22Rv1 (cell line): Measurements from ENCODE around the gene CAPRIN1.

Source experiments
- H3K27ac ChIP-seq: fragments of 450-650 bp; 2 replicates; pipeline ENCODE4 v1.5.1; 2017
- ZFX ChIP-seq: fragments of 450-650 bp; IDR thresholded peaks from 2 replicates; pipeline ENCODE4 v1.6.1; 2017; ENCODE audit warnings: antibody characterized with exemption, borderline replicate concordance
- TF ChIP-seq, protein P1 (sequence below): fragments of 450-650 bp; IDR thresholded peaks from 2 replicates; pipeline ENCODE4 v1.5.1; 2017; ENCODE audit warnings: mild to moderate bottlenecking

CAPRIN1 gene

DNA sequence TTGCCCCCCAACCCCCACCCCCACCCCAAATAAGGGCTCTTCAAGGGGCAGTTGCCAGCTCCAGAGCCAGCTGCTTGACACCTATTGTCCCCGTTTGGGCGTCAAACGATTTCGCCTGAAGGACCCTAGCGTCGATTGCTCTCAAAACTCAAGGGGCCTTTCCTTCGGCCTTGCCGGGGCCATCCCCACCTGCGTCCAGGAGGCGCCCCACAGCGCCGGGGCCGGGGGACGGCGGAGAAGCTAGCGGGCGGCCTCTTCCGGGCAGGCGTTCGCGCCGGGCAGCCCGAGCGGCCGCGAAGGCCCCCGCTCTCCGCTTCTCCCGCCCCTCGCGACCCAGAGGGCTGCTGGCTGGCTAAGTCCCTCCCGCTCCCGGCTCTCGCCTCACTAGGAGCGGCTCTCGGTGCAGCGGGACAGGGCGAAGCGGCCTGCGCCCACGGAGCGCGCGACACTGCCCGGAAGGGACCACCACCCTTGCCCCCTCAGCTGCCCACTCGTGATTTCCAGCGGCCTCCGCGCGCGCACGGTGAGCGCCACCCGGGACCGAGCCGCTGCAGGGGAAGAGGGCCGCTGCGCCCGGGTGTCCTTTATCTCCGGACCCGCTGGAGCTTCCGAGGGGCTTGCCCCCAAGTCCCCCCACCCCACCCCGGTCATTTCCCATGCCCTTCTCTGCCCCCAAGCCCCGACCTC, at the start of gene CAPRIN1:
CAPRIN1 (plus strand) TSS at position 383 of the 687 bp plus-strand sequence. CDS start 690 bp downstream, outside the sequence.
- TF ChIP-seq, protein P1, sequence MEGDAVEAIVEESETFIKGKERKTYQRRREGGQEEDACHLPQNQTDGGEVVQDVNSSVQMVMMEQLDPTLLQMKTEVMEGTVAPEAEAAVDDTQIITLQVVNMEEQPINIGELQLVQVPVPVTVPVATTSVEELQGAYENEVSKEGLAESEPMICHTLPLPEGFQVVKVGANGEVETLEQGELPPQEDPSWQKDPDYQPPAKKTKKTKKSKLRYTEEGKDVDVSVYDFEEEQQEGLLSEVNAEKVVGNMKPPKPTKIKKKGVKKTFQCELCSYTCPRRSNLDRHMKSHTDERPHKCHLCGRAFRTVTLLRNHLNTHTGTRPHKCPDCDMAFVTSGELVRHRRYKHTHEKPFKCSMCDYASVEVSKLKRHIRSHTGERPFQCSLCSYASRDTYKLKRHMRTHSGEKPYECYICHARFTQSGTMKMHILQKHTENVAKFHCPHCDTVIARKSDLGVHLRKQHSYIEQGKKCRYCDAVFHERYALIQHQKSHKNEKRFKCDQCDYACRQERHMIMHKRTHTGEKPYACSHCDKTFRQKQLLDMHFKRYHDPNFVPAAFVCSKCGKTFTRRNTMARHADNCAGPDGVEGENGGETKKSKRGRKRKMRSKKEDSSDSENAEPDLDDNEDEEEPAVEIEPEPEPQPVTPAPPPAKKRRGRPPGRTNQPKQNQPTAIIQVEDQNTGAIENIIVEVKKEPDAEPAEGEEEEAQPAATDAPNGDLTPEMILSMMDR = no peak
- TF ChIP-seq ZFX = no peak
- H3K27ac ChIP-seq = peak within 1 kb of the TSS; percentile 98

- TF ChIP-seq ZFX = no peak
- TF ChIP-seq, protein P1 = peak; percentile 15
- no peak overlapping the region for H3K27ac ChIP-seq
Observed at GRCh38 chr11:34002420-34002819, 49.1 kb upstream of the CAPRIN1 start.

DNA sequence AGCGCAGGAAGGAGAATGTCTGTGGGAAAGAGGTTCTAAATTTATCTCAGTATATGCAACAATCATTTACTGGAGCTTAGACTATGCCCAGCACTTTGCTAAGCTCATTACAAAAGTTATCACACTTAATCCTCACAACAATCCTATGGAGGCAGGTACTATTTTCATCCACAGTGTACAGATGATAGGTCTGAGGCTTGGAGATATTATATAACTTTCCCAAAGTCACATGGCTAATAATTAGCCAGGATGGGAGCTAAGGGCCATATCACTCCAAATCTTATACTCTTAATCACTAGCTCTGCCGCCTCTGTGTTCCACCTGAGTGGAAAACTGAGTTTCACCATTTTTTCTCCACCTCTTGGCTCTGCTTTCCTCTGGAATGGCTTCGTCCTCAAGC, 47.3 kb upstream of the CAPRIN1 start:
- TF ChIP-seq, protein P1 = no peak
- TF ChIP-seq ZFX = no peak
- H3K27ac ChIP-seq = no peak overlapping the region

DNA sequence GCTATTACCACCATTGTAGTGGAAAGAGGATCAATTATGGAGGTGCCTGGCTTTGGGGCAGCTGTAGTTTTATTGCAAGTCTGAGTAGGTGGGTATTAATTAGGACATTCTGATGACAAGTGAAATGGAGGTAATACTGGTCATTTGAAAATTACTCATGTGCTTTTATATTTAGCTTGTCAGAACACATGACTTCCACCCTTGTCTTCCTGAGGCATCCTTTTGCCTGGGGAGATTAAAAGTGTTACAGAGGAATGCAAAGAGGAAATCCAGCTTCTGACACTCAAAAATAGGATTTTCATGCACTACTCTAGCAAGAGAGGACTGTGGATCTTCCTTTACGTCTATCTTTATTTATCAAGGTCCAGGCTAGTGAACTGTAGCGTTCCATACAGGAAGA, 44.7 kb upstream of the CAPRIN1 start:
- H3K27ac ChIP-seq = no peak overlapping the region
- TF ChIP-seq, protein P1 = no peak

DNA sequence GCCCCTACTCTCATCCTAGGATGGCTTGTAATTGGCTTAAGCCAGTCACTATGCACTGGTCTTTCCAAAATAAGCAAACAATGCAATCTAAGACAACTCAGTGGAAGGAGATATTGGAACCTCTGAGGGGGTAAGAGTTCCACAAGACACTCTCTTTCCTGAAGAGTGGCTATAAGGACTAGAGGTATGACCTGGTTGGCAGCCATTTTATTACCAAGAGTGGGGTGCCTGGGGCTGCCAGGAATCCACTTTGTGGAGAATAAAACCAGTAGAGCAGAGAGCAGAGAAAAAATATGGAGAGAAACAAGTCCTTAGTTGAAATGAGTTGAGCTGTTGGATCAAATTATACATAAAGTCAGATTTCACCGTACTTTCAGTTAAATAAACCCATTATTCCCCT, 38.8 kb upstream of the CAPRIN1 start:
- H3K27ac ChIP-seq = no peak overlapping the region
- TF ChIP-seq ZFX = no peak
- TF ChIP-seq, protein P1 = no peak

DNA sequence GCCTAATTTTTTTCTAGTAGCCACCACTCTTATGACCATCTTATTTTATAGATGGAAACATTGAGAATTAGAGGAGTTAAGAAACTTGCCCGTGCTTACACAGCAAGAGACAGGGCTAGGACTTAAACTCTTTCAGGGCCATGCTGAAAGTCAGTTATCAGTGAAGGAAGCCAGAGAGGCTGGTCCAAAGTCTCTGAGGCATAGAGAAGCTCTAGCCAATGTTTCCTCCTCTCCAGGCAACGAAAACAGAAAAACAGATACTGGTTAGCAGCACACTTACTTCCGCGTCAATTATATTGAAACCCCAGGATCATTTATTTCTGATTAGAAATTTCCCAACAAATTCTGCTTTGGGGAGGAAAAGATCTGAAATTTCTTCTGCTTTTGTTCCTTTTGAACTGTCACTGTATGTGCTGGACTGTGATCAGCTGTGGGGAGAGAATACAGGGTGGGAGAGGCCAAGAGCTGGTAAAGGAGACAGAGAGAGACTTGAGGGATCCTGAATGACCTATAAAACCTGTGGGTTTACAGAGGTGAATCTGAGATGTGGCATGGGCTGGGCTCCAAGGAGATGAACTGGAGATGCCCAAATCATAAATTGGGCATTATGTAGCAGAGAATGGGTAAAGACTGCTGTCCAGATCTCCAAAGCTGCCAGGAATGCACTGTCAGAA, 37.5 kb upstream of the CAPRIN1 start:
- TF ChIP-seq, protein P1 = no peak
- no peak for TF ChIP-seq ZFX
- H3K27ac ChIP-seq = no peak overlapping the region

GRCh38 chr11:34021977-34022735, 29.4 kb upstream of the CAPRIN1 start:
- no peak for TF ChIP-seq ZFX
- TF ChIP-seq, protein P1 = no peak

More at GRCh38 chr11:34021977-34022735, 29.4 kb upstream of the CAPRIN1 start:
- no peak overlapping the region for H3K27ac ChIP-seq
